B cell (primary cell): ENCODE data around the gene NAV2. TPM values are rescaled to one million over a fixed set of nuclear protein-coding genes. Genes with fewer than 3 reads are reported as not detected.

Source experiments
- ATAC-seq: fragments of 200-7000 bp; cut with Tn5 transposase; one replicate; pipeline ENCODE4 v1.10.0; 2021; ENCODE audit warnings: low read depth, mild to moderate bottlenecking, moderate number of reproducible peaks, moderate library complexity
- CTCF ChIA-PET: fragments of 350-600 bp; sonication (Branson Sonifier 250); formaldehyde crosslinking; loops from one replicate; lab custom pipeline; 2021; ENCODE audit warnings: antibody characterized with exemption, inconsistent platforms; lab: Charles Lee
- POLR2A ChIA-PET: fragments of 350-600 bp; sonication (Branson Sonifier 250); formaldehyde crosslinking; loops from one replicate; lab custom pipeline; 2021; ENCODE audit warnings: antibody characterized with exemption; lab: Charles Lee
- DNase-seq: peaks from one replicate; pipeline ENCODE4 v3.0.0; 2013
- H2AFZ ChIP-seq: 2 replicates; pipeline ENCODE4 v1.6.1; 2012; ENCODE audit warnings: mild to moderate bottlenecking, low read depth, low read length; ENCODE audit not compliant: insufficient read depth, poor library complexity, severe bottlenecking
- H3K27ac ChIP-seq, 2 donors: 1 replicate in 1 of 2; 2 replicates in 1 of 2; pipeline ENCODE4 v1.5.1; 2012 to 2013; ENCODE audit warnings: low read length in 2 of 2, mild to moderate bottlenecking in 2 of 2, moderate library complexity in 1 of 2
- H3K27me3 ChIP-seq, 4 experiments: fragments of 200-600 bp in 1 of 4; sonication (generic) in 1 of 4; replicated peaks in 1 of 4; 1 replicate in 2 of 4; 2 replicates in 2 of 4; pipeline versions ENCODE4 v1.6.1 to v1.7.0; 2013 to 2016; ENCODE audit warnings: low read length in 3 of 4, mild to moderate bottlenecking in 2 of 4, mixed read lengths in 1 of 4, moderate library complexity in 1 of 4; ENCODE audit not compliant: insufficient read depth in 4 of 4, control insufficient read depth in 3 of 4; ENCODE audit errors: control extremely low read depth in 1 of 4
- H3K36me3 ChIP-seq, 2 experiments: replicated peaks in 1 of 2; 1 replicate in 1 of 2; 2 replicates in 1 of 2; pipeline versions ENCODE4 v1.6.1 to v1.7.1; 2013; ENCODE audit warnings: low read length in 1 of 2; ENCODE audit not compliant: insufficient read depth in 2 of 2, control insufficient read depth in 1 of 2; ENCODE audit errors: control extremely low read depth in 1 of 2, extremely low read depth in 1 of 2
- H3K4me1 ChIP-seq, 2 donors: fragments of 200-600 bp in 1 of 2; sonication (generic) in 1 of 2; 1 replicate in 1 of 2; 2 replicates in 1 of 2; pipeline versions ENCODE4 v1.5.1 to v1.6.1; 2013 to 2017; ENCODE audit warnings: low read length in 2 of 2; ENCODE audit not compliant: control insufficient read depth in 2 of 2, insufficient read depth in 2 of 2
- H3K4me2 ChIP-seq: replicated peaks from 2 replicates; pipeline ENCODE3; 2012; ENCODE audit warnings: mild to moderate bottlenecking, low read depth, low read length; ENCODE audit not compliant: poor library complexity, severe bottlenecking
- H3K4me3 ChIP-seq, 5 experiments: fragments of 200-600 bp in 1 of 5; sonication (generic) in 1 of 5; 1 replicate in 3 of 5; 2 replicates in 2 of 5; pipeline versions ENCODE4 v1.5.1 to v1.7.0; 2011 to 2016; ENCODE audit warnings: low read length in 4 of 5, mild to moderate bottlenecking in 4 of 5, low read depth in 2 of 5, control low read depth in 1 of 5, moderate library complexity in 1 of 5; ENCODE audit not compliant: insufficient read depth in 1 of 5; ENCODE audit errors: control extremely low read depth in 1 of 5, extremely low read depth in 1 of 5
- H3K79me2 ChIP-seq: fragments of 200-600 bp; sonication (generic); one replicate; pipeline ENCODE4 v1.6.0; 2016; ENCODE audit warnings: low read length; ENCODE audit not compliant: control insufficient read depth, insufficient read depth
- H3K9ac ChIP-seq: fragments of 200-600 bp; sonication (generic); 2 replicates; pipeline ENCODE4 v1.6.1; 2017; ENCODE audit warnings: mild to moderate bottlenecking, low read length, moderate library complexity
- H3K9me3 ChIP-seq, 3 donors: one replicate each; pipeline versions ENCODE4 v1.6.1 to v1.7.1; 2013; ENCODE audit warnings: low read length in 2 of 3; ENCODE audit not compliant: control insufficient read depth in 2 of 3, insufficient read depth in 1 of 3; ENCODE audit errors: control extremely low read depth in 1 of 3
- H4K20me1 ChIP-seq: 2 replicates; pipeline ENCODE4 v1.6.0; 2012; ENCODE audit warnings: mild to moderate bottlenecking, low read length; ENCODE audit not compliant: insufficient read depth, control insufficient read depth, poor library complexity, severe bottlenecking
- H3K27ac Mint-ChIP-seq: one replicate; pipeline ENCODE4 v1.8.0; 2021; ENCODE audit warnings: mixed read lengths
- H3K27me3 Mint-ChIP-seq: one replicate; pipeline ENCODE4 v1.8.0; 2021; ENCODE audit warnings: mixed read lengths
- H3K4me1 Mint-ChIP-seq: one replicate; pipeline ENCODE4 v1.8.0; 2021; ENCODE audit warnings: mixed read lengths
- H3K4me3 Mint-ChIP-seq: one replicate; pipeline ENCODE4 v1.8.0; 2021; ENCODE audit warnings: mixed read lengths
- H3K9me3 Mint-ChIP-seq: one replicate; pipeline ENCODE4 v1.8.0; 2022; ENCODE audit warnings: mixed read lengths; ENCODE audit not compliant: insufficient read depth
- EZH2 ChIP-seq: IDR thresholded peaks from 2 replicates; pipeline ENCODE4 v1.6.1; 2012; ENCODE audit warnings: borderline replicate concordance, low read depth, mild to moderate bottlenecking, moderate library complexity, low read length; ENCODE audit not compliant: insufficient read depth, poor library complexity, severe bottlenecking
- WGBS: methylation state at CpG from one replicate; pipeline ENCODE4 v1.1.5; 2013; ENCODE audit warnings: missing lambda C conversion rate; ENCODE audit not compliant: insufficient coverage; 5-methylcytosine and 5-hydroxymethylcytosine counted together
- intact Hi-C: fragments of 100-400 bp; cut with micrococcal nuclease; formaldehyde crosslinking; loops from one replicate; pipeline ENCODE4 v1.10.0; 2022
- polyA plus RNA-seq: library from polyadenylated mRNA; depleted of rRNA; stranded (reverse); fragments of >200 nt; gene quantifications from 2 replicates; pipeline ENCODE4 v1.2.3, GENCODE V29; 2012
- total RNA-seq, 2 donors: library from RNA; stranded (reverse); fragments of 120-200 nt in 1 of 2; gene quantifications; 1 replicate in 1 of 2; 2 replicates in 1 of 2; pipeline versions ENCODE4 v1.2.3 to v1.2.4, GENCODE V29; 2013 to 2022
- TF ChIP-seq, protein P1 (sequence below): fragments of 200-600 bp; IDR thresholded peaks from one replicate; pipeline ENCODE4 v1.8.0; 2022; ENCODE audit warnings: antibody characterized with exemption, mild to moderate bottlenecking

NAV2 gene
- total and polyA plus RNA-seq, 2 donors (not counting 1 experiment from before 2014, with no cell fraction given), result 0.82 to 22.2 TPM

DNA sequence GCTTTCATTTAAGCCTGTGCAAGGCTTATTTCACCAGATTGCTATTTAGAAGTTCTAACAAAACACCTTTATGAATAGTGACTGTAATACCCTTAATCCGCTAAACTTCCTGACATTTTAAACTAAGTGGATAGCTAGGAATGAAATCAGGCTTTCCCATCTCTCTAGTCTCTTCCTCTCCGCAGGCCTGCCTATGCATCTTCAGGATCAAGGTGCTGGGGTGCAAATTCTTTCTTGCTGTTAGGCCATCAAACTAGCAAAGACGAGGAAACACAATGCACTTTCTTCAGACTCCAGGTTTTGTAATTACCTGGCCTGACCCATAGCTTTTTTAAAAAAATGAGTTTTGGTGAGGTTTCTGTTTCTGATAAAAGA is 298.2 kb downstream of the NAV2 start:
- no peak overlapping the region for H3K4me3 Mint-ChIP-seq
- Histone ChIP-seq H3K4me2 (no peak overlapping the region), H3K4me1 (no peaks in the 10 kb centered on the region), H3K27ac (no peak overlapping the region), H3K9ac (no peak overlapping the region), H3K79me2 (no peaks in the 10 kb centered on the region), H3K4me3 (no peak overlapping the region), H3K9me3 (no peaks in the 10 kb centered on the region), H3K27me3 (peaks cover 0 to 5% (median 0%) of the 10 kb centered on the region in 4 experiments), H4K20me1 (no peaks in the 10 kb centered on the region), H3K36me3 (no peaks in the 10 kb centered on the region), H2AFZ (no peak overlapping the region)
- 100% methylated on average over 1 of the region's 3 CpGs for WGBS
- intact Hi-C loops, result no loop called here
- peaks cover 19% of the 10 kb centered on the region for H3K27me3 Mint-ChIP-seq
- TF ChIP-seq, protein P1, sequence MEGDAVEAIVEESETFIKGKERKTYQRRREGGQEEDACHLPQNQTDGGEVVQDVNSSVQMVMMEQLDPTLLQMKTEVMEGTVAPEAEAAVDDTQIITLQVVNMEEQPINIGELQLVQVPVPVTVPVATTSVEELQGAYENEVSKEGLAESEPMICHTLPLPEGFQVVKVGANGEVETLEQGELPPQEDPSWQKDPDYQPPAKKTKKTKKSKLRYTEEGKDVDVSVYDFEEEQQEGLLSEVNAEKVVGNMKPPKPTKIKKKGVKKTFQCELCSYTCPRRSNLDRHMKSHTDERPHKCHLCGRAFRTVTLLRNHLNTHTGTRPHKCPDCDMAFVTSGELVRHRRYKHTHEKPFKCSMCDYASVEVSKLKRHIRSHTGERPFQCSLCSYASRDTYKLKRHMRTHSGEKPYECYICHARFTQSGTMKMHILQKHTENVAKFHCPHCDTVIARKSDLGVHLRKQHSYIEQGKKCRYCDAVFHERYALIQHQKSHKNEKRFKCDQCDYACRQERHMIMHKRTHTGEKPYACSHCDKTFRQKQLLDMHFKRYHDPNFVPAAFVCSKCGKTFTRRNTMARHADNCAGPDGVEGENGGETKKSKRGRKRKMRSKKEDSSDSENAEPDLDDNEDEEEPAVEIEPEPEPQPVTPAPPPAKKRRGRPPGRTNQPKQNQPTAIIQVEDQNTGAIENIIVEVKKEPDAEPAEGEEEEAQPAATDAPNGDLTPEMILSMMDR, result no peak
- no peak for TF ChIP-seq EZH2
- H3K9me3 Mint-ChIP-seq, result no peaks in the 10 kb centered on the region
- DNase-seq, result no peak
- ATAC-seq, result no peak
- ChIA-PET CTCF (no interaction called here), POLR2A (no interaction called here)
- H3K27ac Mint-ChIP-seq, result no peak overlapping the region
- H3K4me1 Mint-ChIP-seq, result no peaks in the 10 kb centered on the region

DNA sequence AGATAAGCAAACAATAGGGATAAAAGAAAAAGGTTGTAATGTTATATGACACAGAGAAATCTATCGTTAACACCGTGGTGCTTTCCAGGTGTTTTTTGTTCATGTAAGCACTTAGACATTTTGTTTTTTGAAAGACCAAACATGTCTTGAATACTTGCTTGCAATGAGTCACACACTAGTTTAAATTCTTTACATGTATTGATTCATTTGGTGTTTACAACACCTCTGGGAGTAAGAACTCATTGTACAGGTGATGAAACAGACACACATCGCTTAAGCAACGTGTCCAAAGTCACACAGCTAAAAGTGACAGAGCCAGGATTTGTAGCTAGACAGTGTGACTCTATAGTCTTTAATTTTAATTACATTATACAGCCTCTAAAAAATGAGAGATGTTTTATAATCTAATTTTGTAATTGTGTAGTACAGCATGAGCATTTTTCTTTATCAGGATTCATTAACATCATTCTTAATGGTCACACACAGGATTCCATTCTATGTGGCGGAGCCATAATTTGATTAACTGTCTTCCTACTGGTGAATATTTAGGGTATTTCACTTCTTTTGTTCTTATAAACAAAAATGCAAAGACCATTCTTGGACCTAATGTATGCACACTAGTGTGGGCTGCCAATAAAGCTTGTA is 298.8 kb downstream of the NAV2 start:
- H3K9ac ChIP-seq, result no peak overlapping the region
- H3K4me3 ChIP-seq, result no peak overlapping the region
- ChIA-PET CTCF (no interaction called here), POLR2A (no interaction called here)
- peaks cover 16% of the 10 kb centered on the region for H3K27me3 Mint-ChIP-seq
- DNase-seq (no peak), ATAC-seq (no peak)
- H3K9me3 Mint-ChIP-seq, result no peaks in the 10 kb centered on the region
- no peak overlapping the region for H3K4me2 ChIP-seq
- no peak overlapping the region for H2AFZ ChIP-seq
- H3K4me1 Mint-ChIP-seq, result no peaks in the 10 kb centered on the region
- no CpG with 5 or more reads among the region's 5 CpGs for WGBS
- no peaks in the 10 kb centered on the region for H3K9me3 ChIP-seq
- H3K27ac Mint-ChIP-seq, result no peak overlapping the region
- no peaks in the 10 kb centered on the region for H3K79me2 ChIP-seq
- H4K20me1 ChIP-seq, result no peaks in the 10 kb centered on the region
- TF ChIP-seq, protein P1, result no peak
- H3K27ac ChIP-seq, result no peak overlapping the region
- H3K4me1 ChIP-seq, result no peaks in the 10 kb centered on the region
- intact Hi-C loops, result no loop called here
- no peaks in the 10 kb centered on the region for H3K36me3 ChIP-seq
- no peak overlapping the region for H3K4me3 Mint-ChIP-seq
- H3K27me3 ChIP-seq, result peaks cover 0 to 5% (median 0%) of the 10 kb centered on the region in 4 experiments
